GM11168 (cell line): ENCODE data around the gene MRC2.

ENCODE experiments used
- in situ Hi-C: fragments of 300-500 bp; cut with MboI; formaldehyde crosslinking; loops from one replicate; pipeline ENCODE4 v1.12.0; 2022; ENCODE audit warnings: low sequenced_read_pairs; ENCODE audit not compliant: unreplicated experiment

MRC2 gene

DNA sequence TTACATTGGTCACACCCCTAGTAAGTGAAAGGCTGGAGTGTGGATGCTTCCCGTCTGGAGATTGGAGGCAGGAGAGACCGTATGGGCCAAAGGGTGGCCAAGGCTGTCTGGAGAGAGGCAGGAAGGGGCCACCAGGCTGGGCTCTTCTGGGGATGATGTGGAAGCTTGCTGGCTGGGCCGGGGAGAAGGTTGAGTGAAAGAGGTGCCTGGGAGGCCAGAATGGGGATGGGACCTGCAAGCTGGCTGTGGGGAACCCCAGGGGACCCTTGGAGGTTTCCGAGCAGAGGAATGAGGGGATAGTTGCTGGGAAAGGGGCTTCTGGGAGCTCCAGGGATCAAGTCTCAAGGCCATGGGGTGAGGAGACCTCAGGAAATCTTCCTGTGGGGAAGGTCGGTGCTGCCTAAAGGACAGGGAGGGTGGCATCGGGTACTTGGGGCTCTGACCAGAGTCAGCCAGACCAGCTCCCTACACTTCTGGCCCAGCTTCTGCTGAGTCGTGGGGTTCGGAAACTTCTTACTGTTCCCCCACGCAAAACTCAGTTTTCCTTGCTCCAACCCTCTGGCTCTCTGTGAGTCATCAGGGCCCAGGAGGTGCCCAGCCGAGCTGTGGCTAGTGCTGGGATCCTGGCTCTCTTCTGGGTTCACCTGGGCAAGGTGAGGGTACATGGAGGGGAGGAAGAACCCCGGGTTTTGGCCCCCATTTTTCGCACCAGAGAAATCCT lies 3.1 kb downstream of the MRC2 start:
- in situ Hi-C loops = no loop called here

- in situ Hi-C loops = no loop called here
These were observed 3.8 kb downstream of the MRC2 start for GRCh38 chr17:62631086-62631935.

DNA sequence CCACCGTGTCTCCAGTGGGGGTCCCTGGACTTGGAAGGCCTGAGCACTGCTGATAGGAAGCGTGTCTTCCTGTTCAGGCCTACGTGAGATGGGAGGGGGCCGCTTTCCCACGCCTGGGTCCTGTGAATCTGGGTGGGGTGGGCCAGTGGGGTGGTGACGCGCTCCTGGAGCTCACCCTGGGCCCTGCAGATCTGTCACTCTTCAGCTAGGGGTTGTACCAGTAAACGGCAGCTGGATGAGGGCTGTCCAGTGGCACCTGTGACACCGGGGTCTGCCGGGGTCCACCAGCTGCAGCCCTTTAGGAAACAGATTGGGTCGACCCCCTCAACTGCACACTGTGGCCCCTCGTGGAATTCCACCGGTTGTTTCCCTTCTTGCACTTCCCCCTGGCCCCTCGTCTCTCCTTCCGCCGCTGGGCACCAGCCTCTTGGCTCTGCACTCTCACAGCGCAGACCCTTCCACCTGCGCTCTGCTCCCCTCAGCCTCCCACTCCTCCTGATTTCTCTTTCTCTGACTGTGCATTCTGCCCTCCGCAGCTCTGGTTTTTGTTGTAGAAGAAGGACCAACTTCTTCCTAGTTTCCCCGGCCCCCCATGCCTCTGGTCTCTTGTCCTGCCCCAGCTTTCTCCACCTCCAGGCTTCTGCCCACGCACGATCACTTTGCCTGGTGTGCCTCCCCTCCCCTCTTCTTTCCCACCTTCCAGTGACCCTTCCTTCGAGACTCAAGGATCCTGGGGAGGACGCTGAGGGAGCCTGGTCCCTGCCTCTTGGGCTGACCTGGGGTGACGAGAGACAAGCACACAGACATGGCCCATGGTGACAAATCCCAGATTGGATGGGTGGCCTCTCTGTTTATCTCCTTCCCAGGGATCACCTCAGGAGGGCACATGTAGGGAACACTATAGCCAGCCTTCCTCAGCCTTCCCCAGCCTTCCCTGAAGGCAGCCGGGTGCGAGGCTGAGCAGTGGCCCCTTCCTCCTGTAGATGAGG lies 4.8 kb downstream of the MRC2 start:
- in situ Hi-C loops = no loop called here

DNA sequence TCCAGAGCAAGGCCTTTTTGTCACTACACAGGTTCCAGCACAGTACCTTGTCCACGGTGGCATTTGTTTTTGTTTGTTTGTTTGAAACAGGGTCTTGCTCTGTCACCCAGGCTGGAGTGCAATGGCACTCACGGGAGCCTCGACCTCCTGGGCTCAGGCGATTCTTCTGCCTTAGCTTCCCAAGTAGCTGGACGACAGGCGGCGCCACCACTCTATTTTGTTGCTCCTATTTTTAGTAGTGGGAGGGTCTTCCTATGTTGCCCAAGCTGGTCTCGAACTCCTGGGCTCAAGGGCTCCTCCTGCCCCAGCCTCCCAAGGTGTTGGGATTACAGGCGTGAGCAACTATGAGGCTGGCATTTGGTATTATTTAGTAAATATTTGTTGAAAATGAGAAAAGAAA lies 10.3 kb downstream of the MRC2 start:
- in situ Hi-C loops = no loop called here

DNA sequence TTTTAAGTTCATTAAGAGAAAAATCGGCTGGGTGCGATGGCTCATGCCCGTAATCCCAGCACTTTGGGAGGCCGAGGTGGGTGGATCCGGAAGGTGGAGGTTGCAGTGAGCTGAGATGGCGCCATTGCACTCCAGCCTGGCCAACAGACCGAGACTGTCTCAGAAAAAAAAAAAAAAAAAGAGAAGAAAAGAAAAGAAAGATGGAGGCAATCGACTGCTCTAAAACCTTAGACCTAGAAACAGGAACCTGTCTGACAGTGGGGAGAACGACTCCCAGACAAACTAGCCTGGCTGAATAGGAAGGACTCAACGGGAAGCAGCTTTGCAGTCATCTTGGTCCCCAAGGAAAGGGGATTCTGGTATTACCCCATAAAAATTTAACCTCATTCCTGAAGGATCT lies 13.7 kb downstream of the MRC2 start:
- in situ Hi-C loops = no loop called here

DNA sequence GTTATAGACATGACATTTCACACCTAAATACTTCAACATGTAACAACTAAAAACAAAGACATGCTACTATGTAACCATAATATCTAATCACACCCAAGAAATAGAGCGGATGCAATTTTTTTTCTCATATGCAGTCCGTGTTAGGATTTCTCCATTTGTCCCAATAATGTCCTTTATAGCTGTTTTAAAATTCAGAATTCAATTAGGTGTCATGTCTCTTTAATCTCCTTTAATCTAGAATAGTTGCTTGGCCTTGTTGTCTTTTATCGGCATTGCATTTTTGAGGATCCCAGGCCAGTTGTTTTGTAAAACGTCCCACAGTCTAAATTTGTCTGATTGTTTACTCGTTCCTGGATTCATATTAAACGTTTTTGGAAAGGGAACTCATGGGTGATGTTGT lies 14.5 kb downstream of the MRC2 start:
- in situ Hi-C loops = no loop called here

- in situ Hi-C loops = no loop called here
These were observed 16.0 kb downstream of the MRC2 start for GRCh38 chr17:62643496-62643895.

GRCh38 chr17:62644487-62645173 lies 17.2 kb downstream of the MRC2 start:
- in situ Hi-C loops = no loop called here

DNA sequence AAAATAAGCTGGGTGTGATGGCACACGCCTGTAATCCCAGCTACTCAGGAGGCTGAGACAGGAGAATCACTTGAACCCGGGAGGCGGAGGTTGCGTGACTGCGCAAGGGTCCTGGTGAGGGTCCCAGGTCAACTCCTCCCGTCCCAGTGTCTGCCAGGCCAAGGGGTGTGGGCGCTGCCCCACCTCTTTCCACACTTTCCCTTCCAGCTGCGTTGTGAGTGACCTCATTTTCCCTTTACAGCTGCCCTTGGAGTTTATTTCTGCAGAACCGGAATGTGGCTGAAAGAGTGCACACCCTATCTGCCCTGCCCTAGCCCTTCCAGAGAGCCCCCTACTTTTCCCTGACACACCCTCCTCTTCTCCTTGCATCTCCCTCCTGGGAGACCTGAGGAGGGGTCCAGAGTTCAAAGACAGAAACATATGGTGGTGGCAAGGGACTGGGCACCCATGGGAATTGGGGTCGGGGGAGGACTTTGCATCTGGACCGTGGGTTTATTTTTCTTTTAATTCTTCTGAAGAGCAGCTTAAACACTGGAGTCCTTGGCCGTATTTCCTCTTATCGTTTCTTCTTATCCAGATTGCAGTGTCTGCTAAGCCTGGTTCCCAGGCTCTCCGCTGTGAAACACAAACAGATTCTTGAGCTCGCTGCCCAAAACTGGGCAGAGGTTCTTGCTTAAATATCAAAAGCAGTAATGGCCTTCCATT lies 20.9 kb downstream of the MRC2 start:
- in situ Hi-C loops = no loop called here

DNA sequence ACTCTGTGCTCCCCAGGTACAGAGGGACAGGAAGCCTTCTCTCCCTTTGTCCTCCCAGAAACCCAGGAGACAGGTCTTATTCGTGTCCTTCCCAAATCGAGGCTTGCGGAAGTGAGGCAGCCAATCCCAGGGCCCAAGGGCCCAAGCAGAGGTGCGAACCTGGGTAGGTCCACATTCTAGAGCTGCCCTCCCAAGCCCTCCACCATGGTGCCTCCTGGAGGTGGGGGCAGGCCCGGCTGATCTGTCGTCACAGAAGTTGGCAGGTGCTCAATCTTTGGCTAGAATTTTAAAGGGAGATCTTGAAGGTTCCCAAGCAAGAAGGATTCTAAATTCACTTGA lies 21.5 kb downstream of the MRC2 start:
- in situ Hi-C loops = no loop called here

GRCh38 chr17:62649570-62649969 lies 22.1 kb downstream of the MRC2 start:
- in situ Hi-C loops = no loop called here

GRCh38 chr17:62650587-62650986 lies 23.1 kb downstream of the MRC2 start:
- in situ Hi-C loops = no loop called here

- in situ Hi-C loops = no loop called here
These were observed 25.0 kb downstream of the MRC2 start for GRCh38 chr17:62652251-62653001.

DNA sequence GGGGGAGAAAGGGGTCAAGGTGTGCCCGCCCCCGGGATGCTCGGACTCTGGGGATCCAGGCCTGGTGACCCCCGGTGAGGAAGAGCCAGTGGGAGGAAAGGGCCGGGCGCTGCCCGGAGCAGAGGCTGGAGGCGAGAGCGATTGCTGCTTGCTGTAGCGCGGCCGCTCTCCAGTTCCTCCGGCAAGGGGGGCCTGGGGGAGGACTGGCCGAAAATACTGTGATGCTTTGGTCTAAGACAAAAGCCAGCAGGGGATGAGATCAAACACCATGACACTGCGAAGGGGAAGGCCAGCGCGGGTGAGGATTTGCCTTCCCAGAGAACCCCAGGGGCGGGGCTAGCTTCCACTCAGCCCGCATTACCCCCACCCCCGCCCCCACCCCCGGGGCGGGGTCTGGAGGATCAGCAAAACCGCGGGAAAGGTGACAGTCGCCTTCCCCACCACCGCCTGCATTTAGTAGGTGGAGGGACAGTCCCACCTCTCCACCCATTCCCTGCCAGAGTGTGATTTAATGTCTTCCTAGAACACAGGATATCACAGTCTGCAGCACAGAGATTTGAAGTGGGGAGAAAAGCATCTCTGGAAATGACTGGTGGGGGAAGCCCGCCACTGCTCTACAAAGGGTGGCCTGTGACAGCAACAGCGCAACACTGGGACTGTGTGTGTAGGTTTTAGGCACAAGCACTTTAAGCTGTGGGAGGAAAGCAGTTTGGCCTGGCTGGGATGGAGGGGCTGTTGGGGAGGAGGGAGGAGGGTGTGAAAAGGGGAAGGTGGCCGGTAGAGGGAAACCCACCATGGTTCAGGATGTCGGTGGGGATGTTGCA lies 25.7 kb downstream of the MRC2 start:
- in situ Hi-C loops = no loop called here

DNA sequence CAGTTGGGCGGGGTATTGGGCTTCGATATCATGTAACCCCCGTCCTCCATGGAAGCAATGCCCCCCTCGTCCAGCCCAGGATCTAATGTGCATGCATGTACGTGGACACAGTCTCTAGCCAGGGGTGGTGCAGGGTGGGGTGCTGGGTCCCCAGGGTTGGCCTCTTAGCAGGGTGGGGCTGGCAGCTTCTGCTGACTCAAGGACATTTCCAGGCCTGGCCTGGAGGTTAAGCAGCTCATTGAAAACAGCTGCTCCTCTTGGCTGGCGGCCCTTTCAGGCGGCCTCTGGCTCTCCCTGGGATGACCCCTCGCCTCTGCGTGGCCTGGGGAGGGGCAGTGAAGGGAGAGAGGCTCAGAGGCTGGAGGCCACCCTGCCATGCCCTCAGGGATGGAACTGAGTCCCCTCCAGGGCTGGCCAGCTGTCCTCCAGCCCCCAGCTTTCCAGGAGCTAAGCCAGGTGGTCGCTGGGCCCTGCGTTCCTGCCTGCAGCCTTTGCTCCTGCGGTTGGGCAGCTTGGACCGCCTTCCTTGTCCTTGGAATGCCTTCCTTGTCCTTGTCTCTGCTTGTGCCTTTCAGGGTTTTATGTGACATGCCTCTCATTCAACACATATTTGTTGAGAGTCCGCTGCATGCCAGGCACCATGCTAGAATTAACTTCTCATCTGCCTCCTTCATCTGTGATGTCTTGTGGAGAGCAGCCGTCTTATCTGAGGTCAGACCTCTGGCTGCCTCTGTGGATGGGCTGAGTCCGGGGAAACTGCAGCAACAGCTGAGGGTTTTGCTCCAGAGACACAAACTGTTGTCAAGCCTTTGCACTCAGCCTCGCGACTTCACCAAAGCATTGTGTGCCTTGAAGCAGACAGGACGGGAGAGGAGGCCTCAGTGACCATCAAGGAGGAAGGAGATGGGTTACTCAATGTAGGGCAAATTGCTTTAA lies 26.6 kb downstream of the MRC2 start:
- in situ Hi-C loops = no loop called here

DNA sequence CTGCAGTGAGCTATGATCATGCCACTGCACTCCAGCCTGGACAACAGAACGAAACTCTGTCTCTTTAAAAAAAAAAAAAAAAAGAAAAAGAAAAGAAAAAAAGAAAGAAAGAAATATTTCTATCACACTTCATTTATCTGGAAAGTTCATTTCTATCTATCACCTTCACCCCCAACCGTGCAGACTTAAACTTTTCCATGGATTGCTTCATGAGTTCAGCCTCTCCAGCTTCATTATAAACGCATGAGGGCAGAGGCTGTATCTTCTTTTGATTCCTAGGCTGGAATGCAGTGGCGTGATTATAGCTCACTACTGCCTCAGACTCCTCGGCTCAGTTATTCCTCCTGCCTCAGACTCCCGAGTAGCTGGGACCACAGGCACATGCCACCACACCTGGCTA lies 28.2 kb downstream of the MRC2 start:
- in situ Hi-C loops = no loop called here

DNA sequence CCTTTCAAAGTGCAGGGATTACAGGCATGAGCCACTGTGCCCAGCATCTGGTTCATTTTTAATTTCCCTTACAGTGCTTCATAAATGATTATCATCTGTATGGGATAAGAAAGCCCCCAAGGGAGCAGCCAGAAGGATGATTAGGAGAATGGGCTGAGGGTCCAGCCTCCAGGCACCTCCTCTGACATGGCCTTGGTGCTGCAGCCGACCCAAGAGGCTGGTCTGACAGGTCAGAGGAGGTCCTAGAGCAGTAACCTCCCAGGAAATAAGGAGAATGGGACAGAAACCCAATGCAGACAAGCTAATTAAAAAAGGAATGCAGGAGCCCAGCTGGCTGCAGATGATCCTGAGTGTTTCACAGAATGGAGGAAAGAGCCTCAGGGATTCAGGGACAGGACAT lies 29.0 kb downstream of the MRC2 start:
- in situ Hi-C loops = no loop called here
